OCI-LY3 (cell line): ENCODE measurements around the gene LCE1C.

ENCODE experiments used
- H2AFZ ChIP-seq: fragments of 200-600, 300-600 bp; shearing (Covaris generic); 2 replicates; pipeline ENCODE4 v1.6.0; 2014; ENCODE audit warnings: antibody characterized with exemption, low read depth, low read length
- H3K27ac ChIP-seq: fragments of 200-600, 300-600 bp; sonication (generic); 2 replicates; pipeline ENCODE4 v1.5.1; 2014; ENCODE audit warnings: mild to moderate bottlenecking, low read length, moderate library complexity, mixed read lengths
- H3K27me3 ChIP-seq: fragments of 200-600, 300-600 bp; sonication (generic); 2 replicates; pipeline ENCODE4 v1.6.1; 2014; ENCODE audit warnings: low read depth, low read length, mixed read lengths
- H3K36me3 ChIP-seq: fragments of 200-600, 300-600 bp; sonication (generic); replicated peaks from 2 replicates; pipeline ENCODE3; 2014; ENCODE audit warnings: low read depth, low read length, mixed read lengths
- H3K4me1 ChIP-seq: fragments of 300-600, 200-600 bp; sonication (generic); 2 replicates; pipeline ENCODE4 v1.6.1; 2014; ENCODE audit warnings: low read length, mixed read lengths
- H3K4me2 ChIP-seq: fragments of 200-600, 300-600 bp; sonication (generic); 2 replicates; pipeline ENCODE4 v1.6.1; 2014; ENCODE audit warnings: low read length, mixed read lengths
- H3K4me3 ChIP-seq: fragments of 300-600, 200-600 bp; sonication (generic); 2 replicates; pipeline ENCODE4 v1.5.1; 2014; ENCODE audit warnings: antibody characterized with exemption, mild to moderate bottlenecking, low read length, moderate library complexity
- H3K79me2 ChIP-seq: fragments of 300-600, 200-600 bp; shearing (Covaris generic); 2 replicates; pipeline ENCODE4 v1.6.1; 2014; ENCODE audit warnings: mild to moderate bottlenecking, low read length, mixed read lengths
- H3K9ac ChIP-seq: fragments of 300-600, 200-600 bp; shearing (Covaris generic); 2 replicates; pipeline ENCODE4 v1.6.0; 2014; ENCODE audit warnings: mild to moderate bottlenecking, low read length, moderate library complexity
- H3K9me3 ChIP-seq: fragments of 200-600, 300-600 bp; shearing (Covaris generic); 2 replicates; pipeline ENCODE4 v1.6.1; 2014; ENCODE audit warnings: low read length, mixed read lengths; ENCODE audit not compliant: insufficient read depth
- H4K20me1 ChIP-seq: fragments of 200-600, 300-600 bp; sonication (generic); 2 replicates; pipeline ENCODE4 v1.6.1; 2016; ENCODE audit warnings: low read length, mixed read lengths; ENCODE audit not compliant: insufficient read depth
- CTCF ChIP-seq: fragments of 200-600, 300-600 bp; sonication (generic); IDR thresholded peaks from 2 replicates; pipeline ENCODE4 v1.5.1; 2014; ENCODE audit warnings: antibody characterized with exemption, low read length, low read depth
- EZH2phosphoT487 ChIP-seq: fragments of 200-600 bp; shearing (Covaris generic); IDR thresholded peaks from 2 replicates; pipeline ENCODE4 v1.6.1; 2018; ENCODE audit warnings: antibody characterized with exemption, mixed run types, low read depth

Gene LCE1C

GRCh38 chr1:152827173-152827572 is 20.7 kb upstream of the LCE1C start, which contains the start of gene LCE1A:
Gene LCE1A, plus strand, starts transcription at chr1:152827473. Its CDS starts 0 bp downstream, at chr1:152827473.
- no peaks in the 10 kb centered on the region for H3K4me1 ChIP-seq
- no peaks in the 10 kb centered on the region for H3K79me2 ChIP-seq
- H3K27ac ChIP-seq = no peak within 1 kb of the TSS
- no peaks in the 10 kb centered on the region for H3K9me3 ChIP-seq
- no peak within 1 kb of the TSS for H2AFZ ChIP-seq
- no peaks in the 10 kb centered on the region for H4K20me1 ChIP-seq
- no peak within 1 kb of the TSS for H3K4me3 ChIP-seq
- no peak within 1 kb of the TSS for H3K4me2 ChIP-seq
- H3K9ac ChIP-seq = no peak within 1 kb of the TSS
- H3K36me3 ChIP-seq = no peaks in the 10 kb centered on the region
- H3K27me3 ChIP-seq = peaks cover 55% of the 10 kb centered on the region
- no peak for TF ChIP-seq CTCF
- TF ChIP-seq EZH2phosphoT487 = no peak

DNA sequence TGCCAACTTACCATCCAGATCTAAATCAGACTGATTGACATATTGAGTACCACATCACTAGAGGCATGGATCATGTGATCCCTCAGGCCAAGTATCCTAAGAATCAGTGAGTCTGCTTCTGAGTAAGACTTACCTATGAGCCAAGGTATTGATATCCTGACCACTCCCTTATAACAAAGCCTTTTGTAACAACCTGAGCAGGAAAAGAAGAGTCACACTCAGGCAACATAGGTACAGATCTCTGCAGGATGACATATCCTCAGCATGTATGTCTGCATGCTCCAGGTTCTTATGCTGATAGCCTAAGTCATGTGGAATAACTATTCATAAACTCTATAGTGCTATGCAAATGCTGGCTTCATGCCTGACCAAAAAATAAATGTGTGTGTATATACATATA is 18.5 kb upstream of the LCE1C start:
- H3K9ac ChIP-seq = no peak overlapping the region
- no peak overlapping the region for H3K4me3 ChIP-seq
- H3K36me3 ChIP-seq = no peaks in the 10 kb centered on the region
- peaks cover 55% of the 10 kb centered on the region for H3K27me3 ChIP-seq
- H4K20me1 ChIP-seq = no peaks in the 10 kb centered on the region
- H3K4me1 ChIP-seq = peaks cover 7% of the 10 kb centered on the region
- no peak overlapping the region for H2AFZ ChIP-seq
- no peak for TF ChIP-seq CTCF
- no peak for TF ChIP-seq EZH2phosphoT487
- H3K4me2 ChIP-seq = no peak overlapping the region
- no peak overlapping the region for H3K27ac ChIP-seq
- H3K79me2 ChIP-seq = no peaks in the 10 kb centered on the region
- H3K9me3 ChIP-seq = no peaks in the 10 kb centered on the region

- no peak for TF ChIP-seq EZH2phosphoT487
- TF ChIP-seq CTCF = no peak
- Histone ChIP-seq H3K4me2 (no peak overlapping the region), H3K4me3 (no peak overlapping the region), H3K36me3 (no peaks in the 10 kb centered on the region), H3K79me2 (no peaks in the 10 kb centered on the region), H3K27ac (no peak overlapping the region), H3K9me3 (no peaks in the 10 kb centered on the region), H3K27me3 (peaks cover 51% of the 10 kb centered on the region), H2AFZ (no peak overlapping the region), H3K9ac (no peak overlapping the region), H3K4me1 (peaks cover 7% of the 10 kb centered on the region), H4K20me1 (no peaks in the 10 kb centered on the region)
Measured at GRCh38 chr1:152823294-152823693, 16.8 kb upstream of the LCE1C start.

DNA sequence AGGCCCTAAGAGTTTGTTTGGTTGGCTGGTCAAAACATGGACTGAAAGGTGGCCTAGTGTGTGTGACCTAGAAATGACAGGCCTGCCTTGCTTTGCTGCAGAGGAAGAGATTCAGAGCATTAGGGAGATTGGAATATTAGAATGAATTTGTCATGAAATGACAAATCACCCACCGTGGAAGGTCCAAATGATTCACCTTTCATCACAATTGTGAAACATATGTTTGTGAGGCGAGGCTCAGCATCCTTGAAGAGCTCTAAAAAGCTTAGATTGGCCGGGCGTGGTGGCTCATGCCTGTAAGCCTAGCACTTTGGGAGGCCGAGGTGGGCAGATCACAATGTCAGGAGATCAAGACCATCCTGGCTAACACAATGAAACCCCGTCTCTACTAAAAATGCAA is 10.9 kb upstream of the LCE1C start:
- Histone ChIP-seq H3K4me2 (no peak overlapping the region), H3K79me2 (no peaks in the 10 kb centered on the region), H4K20me1 (no peaks in the 10 kb centered on the region), H3K27ac (no peak overlapping the region), H3K9ac (no peak overlapping the region), H3K9me3 (no peaks in the 10 kb centered on the region), H3K27me3 (peaks cover 25% of the 10 kb centered on the region), H3K36me3 (no peaks in the 10 kb centered on the region), H3K4me3 (no peak overlapping the region), H2AFZ (no peak overlapping the region), H3K4me1 (peaks cover 7% of the 10 kb centered on the region)
- TF ChIP-seq EZH2phosphoT487 (no peak), CTCF (no peak)
